Measurements from ENCODE around the gene DNAJC19.
"Not testable (repeated sequence)": the region's sequence is repeated elsewhere in the genome, so short reads cannot be mapped to it uniquely, and the experiment has no call there.

The DNAJC19 gene

GRCh38 chr3:180987344-180987743 lies 2.2 kb downstream of the DNAJC19 start:
- in situ Hi-C loops (cut with HindIII; ENCODE audit: low pct_ligation_motif_present, low sequenced_read_pairs): no loop called here
- no peaks in the 10 kb centered on the region for H3K27me3 ChIP-seq (replicated peaks)
- DNase-seq: no peak
- no peaks in the 10 kb centered on the region for H3K36me3 ChIP-seq (replicated peaks)
- H3K4me3 ChIP-seq (ENCODE audit: low read depth, low read length): no peak overlapping the region
- H3K27ac ChIP-seq: no peak overlapping the region
- TF ChIP-seq, protein P1, sequence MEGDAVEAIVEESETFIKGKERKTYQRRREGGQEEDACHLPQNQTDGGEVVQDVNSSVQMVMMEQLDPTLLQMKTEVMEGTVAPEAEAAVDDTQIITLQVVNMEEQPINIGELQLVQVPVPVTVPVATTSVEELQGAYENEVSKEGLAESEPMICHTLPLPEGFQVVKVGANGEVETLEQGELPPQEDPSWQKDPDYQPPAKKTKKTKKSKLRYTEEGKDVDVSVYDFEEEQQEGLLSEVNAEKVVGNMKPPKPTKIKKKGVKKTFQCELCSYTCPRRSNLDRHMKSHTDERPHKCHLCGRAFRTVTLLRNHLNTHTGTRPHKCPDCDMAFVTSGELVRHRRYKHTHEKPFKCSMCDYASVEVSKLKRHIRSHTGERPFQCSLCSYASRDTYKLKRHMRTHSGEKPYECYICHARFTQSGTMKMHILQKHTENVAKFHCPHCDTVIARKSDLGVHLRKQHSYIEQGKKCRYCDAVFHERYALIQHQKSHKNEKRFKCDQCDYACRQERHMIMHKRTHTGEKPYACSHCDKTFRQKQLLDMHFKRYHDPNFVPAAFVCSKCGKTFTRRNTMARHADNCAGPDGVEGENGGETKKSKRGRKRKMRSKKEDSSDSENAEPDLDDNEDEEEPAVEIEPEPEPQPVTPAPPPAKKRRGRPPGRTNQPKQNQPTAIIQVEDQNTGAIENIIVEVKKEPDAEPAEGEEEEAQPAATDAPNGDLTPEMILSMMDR (IDR thresholded peaks at IDR 0.05; ENCODE audit: low read depth, low read length, missing control alignments): no peak

DNA sequence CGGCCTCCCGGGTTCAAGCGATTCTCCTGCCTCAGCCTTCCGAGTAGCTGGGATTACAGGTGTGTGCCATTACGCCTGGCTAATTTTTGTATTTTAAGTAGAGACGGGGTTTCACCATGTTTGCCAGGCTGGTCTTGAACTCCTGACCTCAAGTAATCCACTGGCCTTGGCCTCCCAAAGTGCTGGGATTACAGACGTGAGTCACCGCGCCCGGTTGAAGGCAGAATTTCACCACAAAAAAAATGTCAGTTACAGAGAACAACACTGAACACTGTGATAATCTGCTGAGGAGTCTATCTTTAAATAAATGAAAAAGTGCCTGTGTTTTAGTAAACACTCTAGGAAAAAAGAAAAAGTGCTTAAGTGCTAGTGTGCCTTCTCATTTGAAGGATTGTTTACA lies 3.2 kb downstream of the DNAJC19 start:
- H3K36me3 ChIP-seq (replicated peaks); in situ Hi-C loops (cut with HindIII; ENCODE audit: low pct_ligation_motif_present, low sequenced_read_pairs); H3K27ac ChIP-seq; H3K4me3 ChIP-seq (ENCODE audit: low read depth, low read length); DNase-seq; H3K27me3 ChIP-seq (replicated peaks): not testable (repeated sequence)

DNA sequence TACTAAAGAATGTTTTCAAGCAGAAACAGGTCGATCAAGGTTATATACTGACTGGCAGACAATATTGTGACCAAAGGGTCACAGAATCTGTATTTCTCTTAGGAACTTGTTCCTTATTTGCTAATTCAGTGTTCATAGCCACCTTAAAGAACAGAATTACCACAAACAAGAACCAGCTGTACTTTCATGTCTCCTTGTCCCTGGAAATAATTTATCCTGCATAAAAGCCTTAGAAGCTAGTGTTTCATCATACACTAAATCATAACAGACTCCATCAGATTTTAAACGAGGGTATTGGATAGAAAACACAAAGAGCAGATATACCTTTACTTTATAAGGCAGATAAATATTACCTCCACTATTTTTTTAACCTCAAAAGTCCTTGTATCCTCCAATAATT lies 6.4 kb downstream of the DNAJC19 start:
- in situ Hi-C loops (cut with HindIII; ENCODE audit: low pct_ligation_motif_present, low sequenced_read_pairs): no loop called here
- TF ChIP-seq, protein P1 (IDR thresholded peaks at IDR 0.05; ENCODE audit: low read depth, low read length, missing control alignments): no peak
- peaks cover 6% of the 10 kb centered on the region for H3K36me3 ChIP-seq (replicated peaks)
- no peak overlapping the region for H3K27ac ChIP-seq
- H3K4me3 ChIP-seq (ENCODE audit: low read depth, low read length): no peak overlapping the region
- no peak for DNase-seq
- H3K27me3 ChIP-seq (replicated peaks): no peaks in the 10 kb centered on the region

DNA sequence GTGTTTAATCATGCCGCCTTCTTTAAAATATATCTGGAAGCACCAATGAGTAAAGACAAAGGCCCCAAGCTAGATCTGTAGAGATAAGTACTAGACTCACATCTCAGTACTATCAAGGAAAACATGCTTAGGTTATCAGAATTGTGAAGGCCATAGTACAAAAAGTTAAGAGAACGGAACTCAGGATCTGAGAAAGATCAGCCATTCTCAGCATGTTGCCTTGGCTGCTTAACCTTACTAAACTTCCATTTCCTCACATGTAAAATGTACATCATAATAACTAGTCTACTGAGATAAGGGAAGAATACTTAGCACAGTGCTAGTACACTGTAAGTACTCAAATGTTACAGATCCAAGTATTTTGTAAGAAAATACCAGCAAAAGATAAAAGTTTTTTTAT lies 7.6 kb downstream of the DNAJC19 start:
- TF ChIP-seq, protein P1 (IDR thresholded peaks at IDR 0.05; ENCODE audit: low read depth, low read length, missing control alignments): no peak
- no peak overlapping the region for H3K27ac ChIP-seq
- in situ Hi-C loops (cut with HindIII; ENCODE audit: low pct_ligation_motif_present, low sequenced_read_pairs): no loop called here
- no peak overlapping the region for H3K4me3 ChIP-seq (ENCODE audit: low read depth, low read length)
- peaks cover 6% of the 10 kb centered on the region for H3K36me3 ChIP-seq (replicated peaks)
- DNase-seq: no peak
- no peaks in the 10 kb centered on the region for H3K27me3 ChIP-seq (replicated peaks)

GRCh38 chr3:180980611-180981010 lies 8.9 kb downstream of the DNAJC19 start:
- H3K27me3 ChIP-seq (replicated peaks): no peaks in the 10 kb centered on the region
- no peak for DNase-seq
- TF ChIP-seq, protein P1 (IDR thresholded peaks at IDR 0.05; ENCODE audit: low read depth, low read length, missing control alignments): no peak
- in situ Hi-C loops (cut with HindIII; ENCODE audit: low pct_ligation_motif_present, low sequenced_read_pairs): no loop called here
- H3K36me3 ChIP-seq (replicated peaks): peaks cover 12% of the 10 kb centered on the region
- no peak overlapping the region for H3K27ac ChIP-seq
- no peak overlapping the region for H3K4me3 ChIP-seq (ENCODE audit: low read depth, low read length)

- Histone ChIP-seq H3K4me3 (ENCODE audit: low read depth, low read length) (no peak overlapping the region), H3K36me3 (replicated peaks) (peaks cover 12% of the 10 kb centered on the region), H3K27me3 (replicated peaks) (no peaks in the 10 kb centered on the region), H3K27ac (no peak overlapping the region)
- DNase-seq: no peak
- in situ Hi-C loops (cut with HindIII; ENCODE audit: low pct_ligation_motif_present, low sequenced_read_pairs): no loop called here
- TF ChIP-seq, protein P1 (IDR thresholded peaks at IDR 0.05; ENCODE audit: low read depth, low read length, missing control alignments): no peak
These were observed 9.6 kb downstream of the DNAJC19 start for GRCh38 chr3:180979961-180980360.
